Measurements from ENCODE around the gene KMT5C. TPM values are rescaled to one million over a fixed set of nuclear protein-coding genes. Genes with fewer than 3 reads are reported as not detected.

The KMT5C gene
- total RNA-seq, 1 experiment from 2014 or later = 54.5 TPM

DNA sequence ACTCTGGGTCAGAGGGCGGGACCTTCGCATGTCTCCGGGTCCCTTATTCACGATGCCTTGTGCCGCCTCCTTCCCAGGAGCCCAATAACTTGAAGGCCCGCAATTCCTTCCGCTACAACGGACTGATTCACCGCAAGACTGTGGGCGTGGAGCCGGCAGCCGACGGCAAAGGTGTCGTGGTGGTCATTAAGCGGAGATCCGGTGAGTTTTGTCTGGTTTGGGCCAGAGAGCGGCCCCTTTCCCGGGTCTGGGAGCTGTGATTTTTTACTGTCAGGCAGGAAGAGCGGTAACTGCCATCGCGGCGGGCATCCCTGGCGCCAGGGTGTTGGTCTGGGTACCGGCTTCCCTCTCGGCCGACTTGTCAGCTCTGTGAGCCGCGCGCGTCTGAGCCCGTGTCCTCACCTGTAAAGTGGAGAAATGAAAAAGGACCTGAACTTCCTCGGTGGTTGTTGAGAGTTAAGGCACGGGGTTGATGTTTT, 46.9 kb downstream of the KMT5C start:
- no peak overlapping the region for H3K4ac ChIP-seq (ENCODE audit: low read depth, low read length)
- no peak for DNase-seq
- peaks cover 16% of the 10 kb centered on the region for H3K27me3 Mint-ChIP-seq (ENCODE audit: low read depth)
- H3K14ac ChIP-seq (ENCODE audit: insufficient read depth, low read length) = peak overlapping the region; percentile 62; the same call in 1 of the 2 replicates
- peaks cover 3% of the 10 kb centered on the region for H4K20me1 ChIP-seq (ENCODE audit: control insufficient read depth, insufficient read depth, insufficient read length)
- no peaks in the 10 kb centered on the region for H3K9me3 ChIP-seq (ENCODE audit: control insufficient read depth, low read depth, low read length)
- H3K79me2 ChIP-seq (ENCODE audit: insufficient read depth, low read length) = peaks cover 17% of the 10 kb centered on the region; the same call in 1 of the 2 replicates
- H3K4me3 Mint-ChIP-seq = peak overlapping the region; percentile 98 to 100
- no peak overlapping the region for H3K56ac ChIP-seq (ENCODE audit: insufficient read length, low read depth, low read length)
- peaks cover 2 to 3% of the 10 kb centered on the region in 2 experiments; a peak in 2 of 5 replicates for H3K9me3 Mint-ChIP-seq
- peaks cover 15% of the 10 kb centered on the region for H3K79me1 ChIP-seq (ENCODE audit: insufficient read depth, low read depth, low read length, poor library complexity, severe bottlenecking)
- peak overlapping the region; percentile 87 for H3K4me2 ChIP-seq (ENCODE audit: insufficient read depth, insufficient read length, low read length)
- peaks cover 28% of the 10 kb centered on the region for H3K23me2 ChIP-seq (ENCODE audit: insufficient read length, low read depth, low read length, poor library complexity, severe bottlenecking)
- H3K36me3 Mint-ChIP-seq (ENCODE audit: insufficient read depth in 1 of 3, low read depth in 3 of 3) = peaks cover 40 to 51% (median 50%) of the 10 kb centered on the region in 3 experiments
- H4K91ac ChIP-seq (ENCODE audit: insufficient read length, low read depth, low read length) = no peak overlapping the region
- no peak overlapping the region for H3K23ac ChIP-seq (ENCODE audit: insufficient read length, low read depth, low read length)
- H3K9ac ChIP-seq (ENCODE audit: extremely low read depth, insufficient read length, low read length) = peak overlapping the region; percentile 83
- peak overlapping the region; percentile 95 to 99 (median 97); a peak in 5 of 7 replicates for H3K27ac Mint-ChIP-seq
- no peak overlapping the region for H2AK5ac ChIP-seq (ENCODE audit: insufficient read length, low read length)
- H2BK15ac ChIP-seq (ENCODE audit: low read depth, low read length) = no peak overlapping the region
- H4K8ac ChIP-seq (replicated peaks; ENCODE audit: insufficient read length, low read depth, low read length) = no peak overlapping the region
- peaks cover 8% of the 10 kb centered on the region for H3K4me1 ChIP-seq (ENCODE audit: insufficient read depth, low read length)
- no peak overlapping the region for H2AFZ ChIP-seq (ENCODE audit: low read length)
- no peak overlapping the region for H2BK12ac ChIP-seq (ENCODE audit: insufficient read length, low read depth, low read length)
- no peak overlapping the region for H3K18ac ChIP-seq (ENCODE audit: insufficient read length, low read depth, low read length)
- H2BK120ac ChIP-seq (ENCODE audit: low read depth, low read length, poor library complexity, severe bottlenecking) = no peak overlapping the region
- no peak overlapping the region for H3T11ph ChIP-seq (ENCODE audit: low read length)
- H4K5ac ChIP-seq (ENCODE audit: insufficient read length, low read depth, low read length) = no peak overlapping the region
- peaks cover 49 to 61% of the 10 kb centered on the region in 2 experiments for H3K4me1 Mint-ChIP-seq
- no CpG with 5 or more reads among the region's 33 CpGs for WGBS (ENCODE audit: extremely low coverage, insufficient read length, low lambda C conversion rate)
- H2BK20ac ChIP-seq (ENCODE audit: low read depth, low read length, poor library complexity, severe bottlenecking) = no peak overlapping the region
- peaks cover 2% of the 10 kb centered on the region; the same call in 1 of the 2 replicates for H3K27me3 ChIP-seq (ENCODE audit: insufficient read depth, low read length)
- TF ChIP-seq, protein P1, sequence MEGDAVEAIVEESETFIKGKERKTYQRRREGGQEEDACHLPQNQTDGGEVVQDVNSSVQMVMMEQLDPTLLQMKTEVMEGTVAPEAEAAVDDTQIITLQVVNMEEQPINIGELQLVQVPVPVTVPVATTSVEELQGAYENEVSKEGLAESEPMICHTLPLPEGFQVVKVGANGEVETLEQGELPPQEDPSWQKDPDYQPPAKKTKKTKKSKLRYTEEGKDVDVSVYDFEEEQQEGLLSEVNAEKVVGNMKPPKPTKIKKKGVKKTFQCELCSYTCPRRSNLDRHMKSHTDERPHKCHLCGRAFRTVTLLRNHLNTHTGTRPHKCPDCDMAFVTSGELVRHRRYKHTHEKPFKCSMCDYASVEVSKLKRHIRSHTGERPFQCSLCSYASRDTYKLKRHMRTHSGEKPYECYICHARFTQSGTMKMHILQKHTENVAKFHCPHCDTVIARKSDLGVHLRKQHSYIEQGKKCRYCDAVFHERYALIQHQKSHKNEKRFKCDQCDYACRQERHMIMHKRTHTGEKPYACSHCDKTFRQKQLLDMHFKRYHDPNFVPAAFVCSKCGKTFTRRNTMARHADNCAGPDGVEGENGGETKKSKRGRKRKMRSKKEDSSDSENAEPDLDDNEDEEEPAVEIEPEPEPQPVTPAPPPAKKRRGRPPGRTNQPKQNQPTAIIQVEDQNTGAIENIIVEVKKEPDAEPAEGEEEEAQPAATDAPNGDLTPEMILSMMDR (conservative IDR thresholded peaks at IDR 0.05) = no peak
- no peak overlapping the region for H3K27ac ChIP-seq (ENCODE audit: insufficient read length, low read depth, low read length)
- H2BK5ac ChIP-seq (ENCODE audit: insufficient read length, low read length) = no peak overlapping the region
